Measurements from ENCODE around the gene CD300LG. TPM values are rescaled to one million over a fixed set of nuclear protein-coding genes. Genes with fewer than 3 reads are reported as not detected.

Gene CD300LG
- polyA plus RNA-seq, 2 of the 4 experiments (the other 2 are of a cell fraction) = not detected

DNA sequence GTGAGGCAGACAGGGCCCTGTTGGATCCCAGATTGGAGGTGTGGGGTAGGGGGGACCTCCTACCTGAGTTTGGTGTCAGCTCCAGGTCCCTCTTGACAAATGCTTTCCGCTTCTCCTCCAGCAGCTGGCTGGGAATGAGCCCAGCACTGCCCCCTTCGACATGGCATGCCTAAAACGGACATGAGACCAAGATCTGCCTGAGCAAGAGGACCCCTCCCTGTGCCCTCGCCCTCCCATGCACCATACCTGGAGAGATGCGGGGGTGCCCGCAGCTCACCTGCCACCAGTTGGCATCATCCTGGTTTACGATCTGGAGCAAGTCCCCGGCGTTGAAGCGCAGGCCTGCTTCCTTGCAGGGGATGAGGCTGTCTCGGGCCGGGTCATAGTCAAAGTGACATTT is 34.2 kb downstream of the CD300LG start:
- 88% methylated on average over 10 of the region's 12 CpGs for WGBS (ENCODE audit: missing lambda C conversion rate)
- no peak overlapping the region for H3K4me2 ChIP-seq
- DNase-seq (ENCODE audit: low read depth in 1 of 2, low spot score in 1 of 2) (no peak), FAIRE-seq (no peak), ATAC-seq (no peak)
- no peaks in the 10 kb centered on the region for H3K9me3 ChIP-seq
- ChIA-PET CTCF (interaction anchor here (0.6 to 9.7 kb wide), 25 partner anchors 11 to 397 kb away, joined by 3 to 412 read pairs (median 6); partner anchors contain the start of genes CD300LG, DHX8, MPP2 and NAGS), POLR2A (no interaction called here)
- H3K27ac ChIP-seq = no peak overlapping the region
- no peak overlapping the region for H3K4me3 ChIP-seq
- H3K4me1 ChIP-seq = peaks cover 5% of the 10 kb centered on the region
- TF ChIP-seq ZNF302 (CRISPR knock-in tag; IDR thresholded peaks at IDR 0.05) (no peak), FOSL2 (IDR thresholded peaks at IDR 0.05) (no peak), FOSL2 (CRISPR knock-in tag; IDR thresholded peaks at IDR 0.05) (no peak), RARB (CRISPR knock-in tag; IDR thresholded peaks at IDR 0.05) (no peak), GATA3 (IDR thresholded peaks at IDR 0.05; ENCODE audit: borderline replicate concordance) (no peak)
- TF ChIP-seq, protein P1, sequence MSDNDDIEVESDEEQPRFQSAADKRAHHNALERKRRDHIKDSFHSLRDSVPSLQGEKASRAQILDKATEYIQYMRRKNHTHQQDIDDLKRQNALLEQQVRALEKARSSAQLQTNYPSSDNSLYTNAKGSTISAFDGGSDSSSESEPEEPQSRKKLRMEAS (IDR thresholded peaks at IDR 0.05) = no peak
- TF ChIP-seq, protein P2, sequence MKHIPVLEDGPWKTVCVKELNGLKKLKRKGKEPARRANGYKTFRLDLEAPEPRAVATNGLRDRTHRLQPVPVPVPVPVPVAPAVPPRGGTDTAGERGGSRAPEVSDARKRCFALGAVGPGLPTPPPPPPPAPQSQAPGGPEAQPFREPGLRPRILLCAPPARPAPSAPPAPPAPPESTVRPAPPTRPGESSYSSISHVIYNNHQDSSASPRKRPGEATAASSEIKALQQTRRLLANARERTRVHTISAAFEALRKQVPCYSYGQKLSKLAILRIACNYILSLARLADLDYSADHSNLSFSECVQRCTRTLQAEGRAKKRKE (CRISPR knock-in tag; IDR thresholded peaks at IDR 0.05; ENCODE audit: low read depth) = no peak
- TF ChIP-seq, protein P3, sequence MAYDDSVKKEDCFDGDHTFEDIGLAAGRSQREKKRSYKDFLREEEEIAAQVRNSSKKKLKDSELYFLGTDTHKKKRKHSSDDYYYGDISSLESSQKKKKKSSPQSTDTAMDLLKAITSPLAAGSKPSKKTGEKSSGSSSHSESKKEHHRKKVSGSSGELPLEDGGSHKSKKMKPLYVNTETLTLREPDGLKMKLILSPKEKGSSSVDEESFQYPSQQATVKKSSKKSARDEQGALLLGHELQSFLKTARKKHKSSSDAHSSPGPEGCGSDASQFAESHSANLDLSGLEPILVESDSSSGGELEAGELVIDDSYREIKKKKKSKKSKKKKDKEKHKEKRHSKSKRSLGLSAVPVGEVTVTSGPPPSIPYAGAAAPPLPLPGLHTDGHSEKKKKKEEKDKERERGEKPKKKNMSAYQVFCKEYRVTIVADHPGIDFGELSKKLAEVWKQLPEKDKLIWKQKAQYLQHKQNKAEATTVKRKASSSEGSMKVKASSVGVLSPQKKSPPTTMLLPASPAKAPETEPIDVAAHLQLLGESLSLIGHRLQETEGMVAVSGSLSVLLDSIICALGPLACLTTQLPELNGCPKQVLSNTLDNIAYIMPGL (CRISPR knock-in tag; IDR thresholded peaks at IDR 0.05; ENCODE audit: borderline replicate concordance) = no peak

DNA sequence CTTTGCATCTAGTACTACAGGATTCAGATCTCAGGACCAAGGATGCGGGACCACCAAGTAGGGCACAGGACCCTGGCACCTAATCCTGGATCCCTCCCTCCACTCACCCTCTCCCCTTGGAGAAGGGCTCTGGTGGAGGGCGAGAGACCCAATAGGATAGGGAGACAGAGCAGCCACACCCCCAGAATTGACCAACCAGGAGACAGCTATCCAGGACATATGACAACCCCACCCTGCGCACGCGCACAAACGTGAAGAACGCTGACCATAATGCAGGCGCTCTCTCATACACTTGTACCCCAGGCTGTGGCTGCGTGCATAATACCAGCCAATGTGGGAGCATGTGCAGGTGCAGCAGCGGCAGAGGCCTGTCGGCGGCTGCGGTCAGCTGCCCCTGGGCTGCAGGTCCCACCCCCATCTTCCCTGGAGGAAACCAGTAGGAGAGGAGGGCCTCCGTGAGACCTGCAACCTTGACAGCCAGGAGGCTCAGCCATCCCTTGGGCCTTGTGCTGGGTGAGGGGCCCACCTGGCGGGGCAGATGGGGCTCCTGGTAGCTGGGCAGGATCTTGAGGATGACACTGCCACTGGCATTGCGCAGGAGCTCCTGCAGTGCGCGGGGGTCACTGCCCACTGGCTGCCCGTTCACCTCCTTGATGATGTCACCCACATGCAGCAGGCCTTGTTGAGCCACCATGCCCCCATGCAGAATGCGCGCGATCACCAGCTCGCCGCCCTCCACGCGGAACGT is 35.0 kb downstream of the CD300LG start:
- DNase-seq (ENCODE audit: low read depth in 1 of 2, low spot score in 1 of 2) (no peak), FAIRE-seq (no peak), ATAC-seq (no peak)
- CTCF ChIA-PET = interaction anchor here (0.6 to 9.7 kb wide), 12 partner anchors 14 to 155 kb away, joined by 3 to 412 read pairs (median 45); partner anchors contain the start of genes CD300LG, MPP2, NAGS and PPY
- no peak overlapping the region for H3K4me2 ChIP-seq
- no peaks in the 10 kb centered on the region for H3K9me3 ChIP-seq
- no peak overlapping the region for H3K4me3 ChIP-seq
- POLR2A ChIA-PET = no interaction called here
- peaks cover 5% of the 10 kb centered on the region for H3K4me1 ChIP-seq
- WGBS (ENCODE audit: missing lambda C conversion rate) = 91% methylated on average over 22 of the region's 27 CpGs
- H3K27ac ChIP-seq = no peak overlapping the region
- TF ChIP-seq, protein P4, sequence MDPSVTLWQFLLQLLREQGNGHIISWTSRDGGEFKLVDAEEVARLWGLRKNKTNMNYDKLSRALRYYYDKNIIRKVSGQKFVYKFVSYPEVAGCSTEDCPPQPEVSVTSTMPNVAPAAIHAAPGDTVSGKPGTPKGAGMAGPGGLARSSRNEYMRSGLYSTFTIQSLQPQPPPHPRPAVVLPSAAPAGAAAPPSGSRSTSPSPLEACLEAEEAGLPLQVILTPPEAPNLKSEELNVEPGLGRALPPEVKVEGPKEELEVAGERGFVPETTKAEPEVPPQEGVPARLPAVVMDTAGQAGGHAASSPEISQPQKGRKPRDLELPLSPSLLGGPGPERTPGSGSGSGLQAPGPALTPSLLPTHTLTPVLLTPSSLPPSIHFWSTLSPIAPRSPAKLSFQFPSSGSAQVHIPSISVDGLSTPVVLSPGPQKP (IDR thresholded peaks at IDR 0.05; ENCODE audit: low read depth, low read length) = no peak
- TF ChIP-seq, protein P5, sequence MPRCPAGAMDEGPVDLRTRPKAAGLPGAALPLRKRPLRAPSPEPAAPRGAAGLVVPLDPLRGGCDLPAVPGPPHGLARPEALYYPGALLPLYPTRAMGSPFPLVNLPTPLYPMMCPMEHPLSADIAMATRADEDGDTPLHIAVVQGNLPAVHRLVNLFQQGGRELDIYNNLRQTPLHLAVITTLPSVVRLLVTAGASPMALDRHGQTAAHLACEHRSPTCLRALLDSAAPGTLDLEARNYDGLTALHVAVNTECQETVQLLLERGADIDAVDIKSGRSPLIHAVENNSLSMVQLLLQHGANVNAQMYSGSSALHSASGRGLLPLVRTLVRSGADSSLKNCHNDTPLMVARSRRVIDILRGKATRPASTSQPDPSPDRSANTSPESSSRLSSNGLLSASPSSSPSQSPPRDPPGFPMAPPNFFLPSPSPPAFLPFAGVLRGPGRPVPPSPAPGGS (IDR thresholded peaks at IDR 0.05) = no peak
- TF ChIP-seq RAD21 (conservative IDR thresholded peaks at IDR 0.05 in 1 of 2, IDR thresholded peaks at IDR 0.05 in 1 of 2) (no peak), CEBPB (IDR thresholded peaks at IDR 0.05) (no peak), ESRRA (IDR thresholded peaks at IDR 0.05; ENCODE audit: borderline replicate concordance, low read length) (no peak), TP53 (CRISPR knock-in tag; IDR thresholded peaks at IDR 0.05) (no peak), HDAC2 (IDR thresholded peaks at IDR 0.05) (no peak), ZFP36 (IDR thresholded peaks at IDR 0.05; ENCODE audit: borderline replicate concordance, partially characterized antibody) (no peak), PHF8 (IDR thresholded peaks at IDR 0.05; ENCODE audit: borderline replicate concordance, low read depth) (no peak), FOSB (CRISPR knock-in tag; IDR thresholded peaks at IDR 0.05) (no peak), JUNB (IDR thresholded peaks at IDR 0.05) (no peak), CHD4 (IDR thresholded peaks at IDR 0.05; ENCODE audit: borderline replicate concordance) (no peak), CBX8 (IDR thresholded peaks at IDR 0.05) (no peak), POLR2A (IDR thresholded peaks at IDR 0.05; ENCODE audit: low read length) (no peak)
- TF ChIP-seq, protein P6, sequence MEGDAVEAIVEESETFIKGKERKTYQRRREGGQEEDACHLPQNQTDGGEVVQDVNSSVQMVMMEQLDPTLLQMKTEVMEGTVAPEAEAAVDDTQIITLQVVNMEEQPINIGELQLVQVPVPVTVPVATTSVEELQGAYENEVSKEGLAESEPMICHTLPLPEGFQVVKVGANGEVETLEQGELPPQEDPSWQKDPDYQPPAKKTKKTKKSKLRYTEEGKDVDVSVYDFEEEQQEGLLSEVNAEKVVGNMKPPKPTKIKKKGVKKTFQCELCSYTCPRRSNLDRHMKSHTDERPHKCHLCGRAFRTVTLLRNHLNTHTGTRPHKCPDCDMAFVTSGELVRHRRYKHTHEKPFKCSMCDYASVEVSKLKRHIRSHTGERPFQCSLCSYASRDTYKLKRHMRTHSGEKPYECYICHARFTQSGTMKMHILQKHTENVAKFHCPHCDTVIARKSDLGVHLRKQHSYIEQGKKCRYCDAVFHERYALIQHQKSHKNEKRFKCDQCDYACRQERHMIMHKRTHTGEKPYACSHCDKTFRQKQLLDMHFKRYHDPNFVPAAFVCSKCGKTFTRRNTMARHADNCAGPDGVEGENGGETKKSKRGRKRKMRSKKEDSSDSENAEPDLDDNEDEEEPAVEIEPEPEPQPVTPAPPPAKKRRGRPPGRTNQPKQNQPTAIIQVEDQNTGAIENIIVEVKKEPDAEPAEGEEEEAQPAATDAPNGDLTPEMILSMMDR (IDR thresholded peaks at IDR 0.05) = no peak
- TF ChIP-seq, protein P3 (CRISPR knock-in tag; IDR thresholded peaks at IDR 0.05; ENCODE audit: borderline replicate concordance) = no peak
